SIG-M5 (cell line): ENCODE measurements around the gene SBDS.
"Not testable (repeated sequence)": the region's sequence is repeated elsewhere in the genome, so short reads cannot be mapped to it uniquely, and the experiment has no call there.

ENCODE experiments used
- DNase-seq: peaks from one replicate; lab custom pipeline; 2025; lab: John Stamatoyannopoulos, UW

SBDS gene

DNA sequence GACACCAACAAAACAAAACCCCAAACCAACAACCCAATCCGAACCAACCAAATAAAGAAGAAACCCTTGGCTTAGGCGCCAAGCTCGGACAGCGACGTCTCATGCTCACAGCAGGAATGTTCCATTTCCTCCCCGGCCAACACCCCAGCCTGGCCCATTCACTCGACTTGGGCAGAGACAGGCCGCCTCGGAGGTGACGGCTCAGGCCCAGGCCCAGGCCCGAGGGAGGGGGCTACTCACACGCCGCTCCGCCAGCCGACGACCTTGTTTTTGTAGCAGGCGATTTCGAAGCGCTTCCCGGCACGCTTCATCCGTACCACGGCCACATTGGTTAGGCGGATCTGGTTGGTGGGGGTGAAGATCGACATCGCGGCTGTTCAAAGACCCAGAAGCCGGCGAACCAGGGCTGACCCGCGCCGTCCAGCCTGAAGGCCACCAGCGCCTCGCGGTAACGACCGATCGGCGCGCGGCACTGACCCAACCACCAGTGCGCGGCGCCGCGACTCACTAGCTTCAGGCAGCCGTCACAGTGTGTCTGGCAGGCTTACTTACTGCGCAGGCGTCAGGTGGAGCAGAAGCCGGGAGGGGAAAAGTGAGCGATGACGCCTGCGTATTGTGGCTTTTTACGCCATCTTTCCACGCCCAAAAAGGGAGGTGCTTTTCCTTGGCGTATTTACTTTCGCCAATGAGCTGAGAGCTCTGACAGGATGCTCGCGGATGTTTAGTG lies at the start of gene SBDS:
Gene SBDS, minus strand, starts transcription at position 537 of the 727 bp plus-strand sequence. Its CDS starts 169 bp downstream, at position 368.
- DNase-seq, result peak; percentile 69

DNA sequence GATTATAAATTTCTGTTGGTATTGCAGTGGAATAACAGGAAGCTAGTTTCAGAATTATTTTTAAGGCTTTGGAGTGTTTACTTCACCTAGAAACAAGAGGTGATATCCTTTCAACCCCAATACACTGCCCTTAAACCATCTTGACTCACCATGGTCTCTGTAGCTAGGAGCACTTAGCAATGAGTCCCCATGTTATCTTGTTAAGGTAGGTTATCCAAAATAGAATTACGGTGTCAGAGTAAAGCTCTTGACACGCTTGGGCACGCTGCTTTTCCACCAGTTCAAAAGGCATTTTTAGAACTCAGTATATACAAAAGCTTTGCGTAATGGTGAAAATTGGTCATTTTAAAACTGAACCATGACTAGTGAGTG lies 48.2 kb upstream of the SBDS start:
- not testable (repeated sequence) for DNase-seq

DNA sequence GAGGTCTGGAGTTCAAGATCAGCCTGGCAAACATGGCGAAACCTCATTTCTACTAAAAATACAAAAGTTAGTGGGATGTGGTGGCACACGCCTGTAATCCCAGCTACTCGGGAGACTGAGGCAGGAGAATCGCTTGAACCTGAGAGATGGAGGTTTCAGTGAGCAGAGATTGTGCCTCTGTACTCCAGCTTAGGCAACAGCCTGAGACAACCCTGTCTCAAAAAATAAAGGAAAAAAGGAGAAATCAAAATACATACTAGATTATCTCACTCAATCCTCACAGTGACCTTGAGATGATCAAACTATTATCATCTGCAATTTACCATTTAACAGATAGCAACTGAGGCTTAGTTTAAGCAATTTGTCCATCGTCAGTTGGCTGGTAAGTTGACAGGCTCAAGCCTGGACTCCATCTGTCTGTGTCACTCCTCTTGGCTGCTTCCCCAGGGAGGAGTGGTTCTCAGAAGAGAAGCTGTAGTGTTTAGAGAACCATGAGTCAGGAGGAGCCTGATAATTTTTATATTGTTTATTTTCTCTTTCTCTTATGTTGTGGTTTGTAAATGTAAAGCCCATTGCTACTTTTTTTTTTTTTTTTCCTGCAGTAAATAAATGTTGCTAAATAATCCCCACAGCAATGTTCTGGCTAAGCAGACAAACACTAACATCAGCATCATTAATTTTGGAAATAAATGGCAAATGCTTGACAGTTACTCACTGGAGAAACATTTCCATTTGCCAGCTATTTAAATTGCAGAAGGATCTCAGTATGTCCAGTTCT lies 47.6 kb upstream of the SBDS start:
- DNase-seq, result not testable (repeated sequence)

DNA sequence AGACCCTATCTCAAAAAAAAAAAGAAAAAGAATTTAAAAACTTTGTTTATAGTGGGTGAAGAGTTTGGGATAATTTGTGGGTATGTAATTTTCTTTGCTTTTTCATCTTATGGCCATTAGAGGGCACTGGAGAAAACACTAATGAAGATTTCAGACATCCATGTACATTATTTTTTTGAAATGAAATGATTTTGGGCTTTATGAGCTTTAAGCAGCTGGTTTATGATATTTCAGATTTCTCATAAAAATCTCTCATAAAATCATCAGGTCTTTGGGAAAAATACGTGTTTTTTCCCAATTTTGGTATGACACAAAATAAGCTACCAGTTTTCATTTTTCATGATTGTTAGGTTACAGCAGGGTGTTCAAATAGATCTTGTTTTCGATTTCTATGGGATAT lies 45.4 kb upstream of the SBDS start:
- DNase-seq, result not testable (repeated sequence)

DNA sequence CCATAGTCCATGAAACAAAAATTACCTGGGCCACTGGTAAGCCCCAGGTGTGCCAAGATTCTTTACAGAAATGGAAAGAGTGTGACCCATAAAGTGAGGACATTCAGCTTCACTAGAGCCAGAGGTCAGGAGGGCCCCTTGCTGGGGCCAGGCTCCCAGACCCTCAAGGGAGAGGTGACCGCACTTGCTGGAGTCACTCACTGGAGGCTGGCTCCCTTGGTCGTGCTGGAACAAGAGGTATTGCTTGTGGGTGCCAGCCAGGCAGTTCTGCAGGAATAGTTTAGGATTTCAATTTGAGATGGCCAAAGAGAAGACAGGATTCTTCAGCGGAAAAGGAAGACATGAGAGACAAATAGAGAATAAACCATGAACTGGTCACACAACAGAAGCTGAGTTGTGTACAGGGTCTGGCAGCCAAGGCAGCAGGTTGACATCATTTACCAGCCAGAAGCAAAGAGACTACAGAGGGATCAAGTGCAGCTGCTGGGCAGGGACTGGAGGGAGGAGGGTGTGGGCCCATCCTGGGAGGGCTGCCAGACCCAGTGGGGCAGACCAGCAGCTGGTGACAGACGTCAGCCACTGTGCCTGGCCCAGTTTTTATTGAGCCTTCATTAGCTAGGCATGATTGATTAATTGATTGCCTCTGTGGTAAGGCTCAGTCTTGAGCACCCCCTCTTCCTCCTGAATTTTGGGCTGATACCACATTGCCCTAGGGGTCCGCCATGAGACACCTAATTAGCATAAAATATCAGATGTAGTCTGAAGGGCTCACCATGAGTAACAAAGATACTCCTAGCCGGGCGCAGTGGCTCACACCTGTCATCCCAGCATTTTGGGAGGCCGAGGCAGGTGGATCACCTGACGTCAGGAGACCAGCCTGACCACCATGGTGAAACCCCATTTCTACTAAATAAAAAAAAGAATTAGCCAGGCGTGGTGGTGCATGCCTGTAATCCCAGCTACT lies 41.3 kb upstream of the SBDS start:
- not testable (repeated sequence) for DNase-seq

DNA sequence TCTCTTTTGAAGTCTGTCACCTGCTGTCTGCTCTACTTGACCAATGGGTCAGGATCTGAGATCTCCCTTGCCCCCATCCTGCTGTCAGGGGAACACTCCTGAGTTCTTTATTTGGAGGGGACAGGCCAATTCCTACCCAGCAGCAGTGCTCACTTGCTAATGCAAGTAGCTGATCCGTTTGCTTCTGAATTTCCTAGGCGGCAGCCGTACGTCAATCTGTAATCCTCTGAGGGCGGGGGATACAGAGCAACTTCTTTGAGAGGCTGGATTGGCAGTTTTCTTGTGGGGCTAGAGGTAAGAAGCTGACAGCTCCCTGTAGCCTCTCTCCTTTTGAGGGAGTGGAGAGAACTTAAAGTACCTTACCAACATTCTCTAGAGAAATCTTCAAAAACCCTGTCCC lies 37.9 kb upstream of the SBDS start:
- no peak for DNase-seq

DNA sequence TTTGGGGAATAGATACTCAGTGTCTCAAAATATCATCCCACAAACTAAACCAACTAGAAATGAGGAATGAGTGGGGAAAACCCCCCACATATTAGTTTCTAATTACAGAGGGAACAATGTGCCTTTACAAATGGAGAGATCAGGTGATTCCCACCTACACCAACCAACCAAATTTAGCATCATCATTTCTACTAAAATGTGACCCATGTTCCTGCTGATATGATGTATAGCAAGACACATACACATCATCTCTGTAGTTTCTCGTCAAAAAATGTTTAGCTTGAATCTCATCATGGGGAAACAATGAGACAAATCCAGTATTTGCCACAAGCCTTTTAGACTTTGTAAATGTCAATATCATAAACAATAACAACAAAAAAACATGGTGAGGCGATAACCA lies 36.3 kb upstream of the SBDS start:
- not testable (repeated sequence) for DNase-seq

DNA sequence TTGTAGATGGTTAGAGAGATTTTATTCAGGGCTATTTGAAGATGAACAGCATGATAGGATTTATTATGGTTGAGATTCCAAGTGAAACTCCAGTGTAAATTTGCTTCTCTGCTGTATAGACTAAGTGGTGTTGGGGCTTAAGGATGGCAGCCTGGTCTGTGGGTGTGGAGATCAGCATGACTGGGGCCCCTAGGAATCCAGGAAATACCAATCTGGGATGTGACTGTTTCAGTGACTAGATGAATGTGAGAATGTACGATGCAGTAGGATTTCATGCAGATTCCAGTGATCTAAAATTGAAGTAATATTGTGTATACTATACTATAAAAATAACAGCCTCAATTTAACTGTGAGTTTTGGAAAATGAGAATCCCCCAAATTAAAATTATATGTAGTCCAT lies 30.1 kb upstream of the SBDS start:
- not testable (repeated sequence) for DNase-seq

DNA sequence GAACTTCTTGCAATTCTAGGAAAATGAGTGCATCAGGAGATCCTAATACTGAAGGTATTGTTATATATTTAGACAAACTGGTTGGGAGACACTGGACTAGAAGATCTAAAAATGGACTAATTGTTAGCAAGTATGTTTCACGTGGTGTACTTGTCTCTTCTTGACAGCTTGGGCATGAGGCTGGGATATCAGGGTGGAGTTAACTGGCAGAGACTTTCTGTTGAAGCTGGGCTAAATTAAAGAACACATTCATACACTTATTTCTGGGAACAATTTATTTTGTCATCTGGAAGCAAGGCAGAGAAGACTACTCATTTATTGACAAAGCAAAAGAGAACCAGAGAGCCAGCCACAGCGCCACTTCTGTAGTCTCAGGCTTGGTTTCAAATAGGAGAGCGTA lies 27.1 kb upstream of the SBDS start:
- DNase-seq, result no peak

DNA sequence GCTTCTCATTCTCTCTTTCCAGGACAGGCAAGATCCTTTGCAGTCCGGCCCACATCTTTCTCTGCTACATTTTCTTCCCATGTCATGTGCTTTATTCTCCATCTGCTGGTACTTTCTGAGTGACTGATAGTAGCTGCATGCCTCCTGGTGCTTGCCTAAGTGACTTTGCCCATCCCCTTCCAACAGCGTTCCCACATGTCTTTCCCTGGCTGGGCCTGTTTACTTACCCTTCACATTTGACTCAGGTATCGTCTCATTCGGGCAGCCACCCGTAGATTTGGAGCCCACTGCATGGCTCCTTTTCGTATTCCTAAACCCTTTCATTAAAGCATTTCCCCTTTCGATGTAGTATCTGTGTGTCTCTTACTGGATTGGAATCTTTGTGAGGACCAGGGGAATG lies 25.9 kb upstream of the SBDS start:
- no peak for DNase-seq

DNA sequence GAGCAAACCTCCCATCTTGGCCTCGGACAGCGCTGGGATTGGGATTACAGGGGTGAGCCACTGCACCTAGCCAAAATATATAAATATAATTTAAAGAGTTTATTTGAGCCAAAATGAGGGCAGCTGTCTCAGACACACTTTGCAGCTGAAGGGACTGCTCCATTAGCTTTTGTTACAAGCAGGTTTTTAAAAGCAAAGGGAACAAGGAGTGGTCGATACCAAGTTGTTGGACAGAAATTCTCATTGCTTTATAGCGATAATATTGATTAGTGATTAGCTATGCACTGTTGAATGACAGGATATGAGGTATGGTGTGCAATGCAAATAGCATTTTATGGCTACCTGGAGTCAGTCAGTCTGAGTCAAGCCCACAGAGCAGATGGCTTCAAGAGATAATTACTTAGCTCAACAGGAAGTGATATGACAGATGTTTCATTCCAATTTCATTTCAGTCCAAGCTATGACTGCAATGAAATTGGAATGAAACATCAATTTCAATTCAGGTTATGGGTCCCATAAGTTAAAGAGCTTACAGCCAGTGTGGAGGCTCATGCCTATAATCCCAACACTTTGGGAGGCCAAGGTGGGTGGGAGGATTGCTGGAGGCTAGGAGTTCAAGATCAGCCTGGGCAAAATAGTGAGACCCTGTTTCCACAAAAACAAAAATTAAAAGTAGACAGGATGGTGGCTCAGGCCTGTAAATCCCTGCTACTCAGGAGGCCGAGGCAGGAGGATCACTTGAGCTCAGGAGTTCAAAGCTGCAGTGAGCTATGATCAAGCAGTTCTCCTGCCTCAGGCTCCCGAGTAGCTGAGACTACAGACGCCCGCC lies 24.4 kb upstream of the SBDS start:
- no peak for DNase-seq

DNA sequence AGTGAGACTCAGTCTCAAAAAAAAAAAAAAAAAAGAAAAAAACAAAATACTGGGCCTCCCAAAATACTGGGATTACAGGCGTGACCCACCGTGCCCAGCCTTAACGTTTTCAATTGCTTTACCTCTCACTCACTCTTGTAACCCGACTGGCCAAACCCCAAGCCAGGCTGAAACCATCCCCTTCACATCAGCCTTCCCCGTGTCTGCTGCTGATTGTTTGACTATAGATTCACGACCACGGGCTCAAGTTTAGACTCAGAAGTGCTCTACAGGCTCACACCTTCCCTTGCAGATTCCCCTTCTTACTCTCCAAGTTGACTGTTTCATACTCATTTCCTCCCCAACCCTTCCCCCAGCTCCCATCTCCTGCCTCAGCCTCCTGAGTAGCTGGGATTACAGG lies 23.6 kb upstream of the SBDS start:
- DNase-seq, result no peak

DNA sequence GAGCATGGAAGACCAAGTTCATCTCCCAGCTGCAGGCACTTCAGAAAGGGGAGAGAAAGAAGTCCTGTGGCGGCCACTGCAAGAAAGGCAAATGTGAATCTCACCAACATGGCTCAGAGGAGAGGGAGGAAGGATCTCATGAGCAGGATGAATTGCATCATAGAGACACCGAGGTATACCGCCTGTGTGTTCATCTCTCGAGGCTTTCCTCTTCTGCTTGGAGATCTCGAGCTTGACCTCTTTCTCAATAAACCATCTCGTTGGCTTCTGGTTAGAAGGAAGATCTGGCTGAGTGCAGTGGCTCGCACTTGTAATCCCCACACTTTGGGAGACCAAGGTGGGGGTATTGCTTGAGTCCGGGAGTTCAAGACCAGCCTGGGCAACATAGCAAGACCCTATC lies 22.6 kb upstream of the SBDS start:
- not testable (repeated sequence) for DNase-seq

DNA sequence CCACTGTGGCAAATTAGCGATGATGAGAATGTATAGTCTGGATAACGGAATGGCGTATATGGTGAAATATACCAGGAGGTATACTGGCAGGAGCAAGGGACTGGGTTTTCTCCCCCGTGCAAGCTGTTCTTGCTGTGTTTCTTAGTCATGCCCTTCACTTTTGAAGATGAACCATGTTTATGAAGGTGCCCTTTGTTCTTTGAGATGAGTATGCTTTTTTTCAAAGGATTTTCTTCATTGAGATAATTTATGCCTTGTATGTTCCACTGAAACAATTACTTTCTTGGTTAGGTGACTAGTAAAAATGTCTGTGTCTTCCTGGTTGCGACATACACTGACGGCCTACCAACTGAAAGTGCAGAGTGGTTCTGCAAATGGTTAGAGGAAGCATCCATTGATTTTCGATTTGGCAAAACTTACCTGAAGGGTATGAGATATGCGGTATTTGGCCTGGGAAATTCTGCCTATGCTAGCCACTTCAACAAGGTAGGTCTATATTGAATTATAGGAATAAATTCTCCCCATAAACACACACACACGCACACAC lies 18.8 kb upstream of the SBDS start:
- not testable (repeated sequence) for DNase-seq

DNA sequence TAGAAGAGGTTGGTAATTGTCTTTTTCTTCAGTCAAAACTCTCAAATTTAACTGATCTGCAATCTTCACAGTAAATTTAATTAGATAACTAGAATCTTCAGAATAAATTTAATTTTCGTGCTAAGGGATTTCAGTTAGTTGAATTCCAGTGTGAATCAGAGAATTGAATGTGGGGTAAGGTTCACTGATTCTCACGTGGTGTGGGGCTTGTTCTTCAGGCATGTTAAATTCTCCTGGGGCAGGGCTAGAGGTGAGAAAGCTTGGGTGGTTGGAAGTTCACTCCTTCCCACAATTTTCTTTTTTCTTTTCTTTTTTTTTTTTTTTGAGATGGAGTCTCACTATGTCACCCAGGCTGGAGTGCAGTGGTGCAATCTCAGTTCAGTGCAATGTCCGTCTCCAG lies 14.3 kb upstream of the SBDS start:
- not testable (repeated sequence) for DNase-seq

DNA sequence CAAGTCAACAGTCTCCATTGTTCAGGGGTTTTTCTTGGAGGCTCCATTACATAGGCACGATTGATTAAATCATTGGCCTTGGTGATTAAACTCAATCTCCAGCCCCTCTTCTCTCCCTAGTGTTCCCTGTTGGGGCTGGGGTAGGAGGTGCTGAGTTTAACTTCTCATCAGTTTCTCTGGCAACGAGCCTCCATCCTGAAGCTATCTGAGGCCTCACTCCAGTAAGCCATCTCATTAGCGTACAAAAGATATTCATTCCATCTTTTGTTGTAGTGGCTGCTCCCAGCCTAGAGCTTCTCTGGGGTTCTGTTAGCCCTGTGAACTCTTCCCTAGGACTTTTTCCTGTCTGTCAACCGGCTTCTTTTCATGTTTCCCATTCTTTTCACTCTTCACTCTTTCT lies 12.9 kb upstream of the SBDS start:
- DNase-seq, result no peak

DNA sequence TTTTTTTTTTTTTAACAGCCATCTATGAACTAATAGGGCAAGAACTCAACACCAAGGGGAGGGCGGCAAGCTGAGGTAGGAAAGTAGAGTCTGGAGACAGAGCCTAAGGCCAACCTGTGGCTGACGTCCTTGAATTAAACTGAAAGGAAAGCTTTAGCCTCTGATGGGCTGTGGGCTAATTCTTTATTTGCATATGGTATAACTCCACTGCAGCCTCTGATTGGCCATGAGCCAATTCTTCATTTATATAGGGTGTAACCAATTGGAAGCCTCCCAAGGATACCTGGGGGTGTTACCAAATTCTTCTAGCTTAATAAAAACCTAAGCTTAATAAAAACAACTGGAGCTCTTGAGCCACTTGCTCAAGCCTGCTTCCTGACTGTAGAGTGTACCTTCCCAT lies 11.6 kb upstream of the SBDS start:
- DNase-seq, result no peak

DNA sequence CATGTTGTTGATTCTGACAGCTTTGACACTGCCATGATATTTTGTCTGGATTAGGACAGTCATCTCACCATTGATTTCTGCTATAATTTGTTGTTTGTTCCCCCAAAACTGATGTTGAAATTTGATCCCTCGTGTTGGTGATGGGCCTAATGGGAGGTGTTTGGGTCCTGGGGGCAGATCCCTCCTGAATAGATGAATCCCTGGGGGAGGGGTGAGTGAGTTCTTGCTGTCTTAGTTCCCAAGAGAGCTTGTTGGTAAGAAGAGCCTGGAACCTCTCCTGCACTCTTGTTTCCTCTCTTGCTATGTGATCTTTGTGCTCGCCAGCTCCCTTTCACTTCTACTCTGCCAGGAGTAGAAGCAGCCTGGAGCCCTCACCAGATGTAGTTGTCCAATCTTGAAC lies 8.8 kb upstream of the SBDS start:
- not testable (repeated sequence) for DNase-seq

DNA sequence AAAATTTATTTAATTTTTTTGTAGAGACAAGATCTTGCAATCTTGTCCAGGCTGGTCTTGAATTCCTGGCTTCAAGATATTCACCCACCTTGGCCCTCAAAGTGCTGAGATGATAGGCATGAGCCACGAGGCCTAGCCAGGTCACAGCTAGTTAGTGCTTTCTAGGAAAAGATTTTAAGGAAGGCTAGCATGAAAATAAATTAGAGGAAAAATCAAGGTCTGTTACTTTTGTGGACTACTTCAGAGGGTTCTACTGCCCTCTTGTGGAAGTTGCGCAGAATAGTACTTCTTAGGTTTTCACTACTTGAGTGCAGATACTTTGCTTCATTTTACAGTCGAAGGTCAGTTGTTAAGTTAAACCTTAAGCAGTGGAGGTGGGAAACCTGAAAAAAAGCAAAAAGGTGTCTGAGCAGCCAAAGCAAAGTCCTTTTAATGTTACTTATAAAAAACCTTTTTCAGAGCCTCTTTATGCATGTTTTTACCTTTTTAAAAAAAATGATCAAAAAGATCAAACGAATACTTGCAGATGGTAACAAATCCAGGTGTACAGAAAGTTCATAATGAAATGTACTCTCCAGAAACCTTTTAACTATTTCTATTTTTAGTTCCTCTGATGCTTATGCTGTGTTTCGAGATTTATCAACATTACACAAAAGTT lies 5.3 kb upstream of the SBDS start:
- DNase-seq, result not testable (repeated sequence)

DNA sequence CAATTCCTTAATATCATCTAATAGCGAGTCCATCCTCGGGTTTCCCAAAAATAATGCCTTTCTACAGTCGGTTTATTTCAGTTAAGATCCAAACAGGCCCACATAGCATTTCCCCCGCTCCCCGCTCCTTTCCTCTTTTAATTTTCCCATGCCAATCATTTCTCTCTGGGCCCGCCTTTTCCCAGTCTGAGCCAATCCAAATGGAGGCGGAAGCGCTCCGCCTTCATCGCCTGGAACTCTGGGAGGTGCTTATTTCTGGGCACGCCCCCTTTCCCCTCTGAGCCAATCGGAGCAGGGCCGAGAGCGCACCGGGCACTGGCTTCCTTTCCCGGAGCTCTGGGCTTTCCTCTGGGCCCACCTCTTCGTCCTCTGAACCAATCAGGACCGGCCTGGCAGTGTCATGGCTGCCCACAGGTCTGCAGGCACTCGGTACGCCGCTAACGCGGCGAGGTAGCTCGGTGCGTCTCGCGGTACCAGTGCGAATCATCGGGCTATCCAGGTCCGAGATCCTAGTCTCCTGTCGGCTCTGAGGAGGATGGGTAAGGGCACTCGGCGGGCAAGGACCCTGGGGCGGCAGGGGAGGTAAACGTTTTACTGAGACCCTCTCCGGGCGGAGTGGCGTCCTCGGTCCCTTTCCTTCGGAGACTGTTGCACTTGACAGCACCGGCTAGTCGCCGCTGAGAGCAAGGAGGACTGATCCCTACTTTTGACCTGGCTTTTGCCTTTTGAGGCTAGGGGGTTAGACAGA lies 1.2 kb upstream of the SBDS start, which contains the start of gene TYW1:
Gene TYW1, plus strand, starts transcription at position 390 of the 748 bp plus-strand sequence. Its CDS starts 146 bp downstream, at position 536.
- peak; percentile 88 for DNase-seq
